Activated CD4-positive, alpha-beta T cell treated with anti-CD3 and anti-CD28 coated beads for 36 hours (primary cell): ENCODE results near the gene ACTG2. TPM values are rescaled to one million over a fixed set of nuclear protein-coding genes. Genes with fewer than 3 reads are reported as not detected.
"Not testable (repeated sequence)": the region's sequence is repeated elsewhere in the genome, so short reads cannot be mapped to it uniquely, and the experiment has no call there.

Experiments used
- ATAC-seq: fragments of 200-7000 bp; cut with Tn5 transposase; one replicate; pipeline ENCODE4 v1.10.0; 2021; ENCODE audit warnings: mild to moderate bottlenecking, moderate library complexity
- CTCF ChIA-PET: fragments of 350-600 bp; sonication (Branson Sonifier 250); formaldehyde crosslinking; loops from one replicate; lab custom pipeline; 2021; ENCODE audit warnings: antibody characterized with exemption; lab: Charles Lee
- POLR2A ChIA-PET: fragments of 350-600 bp; sonication (Branson Sonifier 250); formaldehyde crosslinking; loops from one replicate; lab custom pipeline; 2021; ENCODE audit warnings: antibody characterized with exemption, inconsistent platforms; lab: Charles Lee
- DNase-seq: peaks from one replicate; pipeline ENCODE4 v3.0.0-alpha.2; 2020
- H3K27ac Mint-ChIP-seq: one replicate; pipeline ENCODE4 v1.8.0; 2021; ENCODE audit warnings: mixed read lengths
- H3K27me3 Mint-ChIP-seq: one replicate; pipeline ENCODE4 v1.8.0; 2021; ENCODE audit warnings: mixed read lengths
- H3K36me3 Mint-ChIP-seq: one replicate; pipeline ENCODE4 v1.8.0; 2021; ENCODE audit warnings: low read depth, mixed read lengths
- H3K4me1 Mint-ChIP-seq: one replicate; pipeline ENCODE4 v1.8.0; 2021; ENCODE audit warnings: mixed read lengths
- H3K4me3 Mint-ChIP-seq: one replicate; pipeline ENCODE4 v1.8.0; 2021; ENCODE audit warnings: mild to moderate bottlenecking, moderate library complexity, mixed read lengths
- H3K9me3 Mint-ChIP-seq: one replicate; pipeline ENCODE4 v1.8.0; 2021; ENCODE audit warnings: low read depth, mixed read lengths
- intact Hi-C, 2 experiments: fragments of 100-400 bp; cut with DNase I in 1 of 2; cut with micrococcal nuclease in 1 of 2; formaldehyde crosslinking; loops; one replicate each; pipeline versions ENCODE4 v1.14.2 to v1.15.1; 2022 to 2024; cut with DNase I, micrococcal nuclease
- total RNA-seq, 2 experiments: library from RNA; stranded (reverse); gene quantifications; one replicate each; pipeline ENCODE4 v1.2.3, GENCODE V29; 2021

Gene ACTG2
- total RNA-seq, 2 experiments from 2014 or later: 0.14 TPM; not detected in 1

GRCh38 chr2:73903313-73903712, 10.5 kb downstream of the ACTG2 start:
- Mint-ChIP-seq H3K36me3 (no peaks in the 10 kb centered on the region), H3K4me3 (no peak overlapping the region), H3K27me3 (no peaks in the 10 kb centered on the region), H3K27ac (no peak overlapping the region), H3K4me1 (peaks cover 4% of the 10 kb centered on the region), H3K9me3 (no peaks in the 10 kb centered on the region)
- intact Hi-C loops: loop anchor here in 1 of 2 experiments (10.0 kb wide), 1 partner anchor 201 kb away; no protein-coding TSS in a partner anchor
- CTCF ChIA-PET: interaction anchor here (0.6 to 1.2 kb wide), 2 partner anchors 79 to 286 kb away, joined by 3 read pairs; no protein-coding TSS in a partner anchor
- ATAC-seq: no peak
- POLR2A ChIA-PET: no interaction called here
- DNase-seq: no peak

GRCh38 chr2:73903949-73904613, 11.3 kb downstream of the ACTG2 start:
- H3K27me3 Mint-ChIP-seq, H3K27ac Mint-ChIP-seq, POLR2A ChIA-PET, H3K4me1 Mint-ChIP-seq, DNase-seq, H3K9me3 Mint-ChIP-seq, H3K4me3 Mint-ChIP-seq, H3K36me3 Mint-ChIP-seq, ATAC-seq: not testable (repeated sequence)
- CTCF ChIA-PET: interaction anchor here (0.6 kb wide), 1 partner anchor 285 kb away, joined by 3 read pairs; no protein-coding TSS in a partner anchor
- intact Hi-C loops: loop anchor here in 1 of 2 experiments (10.0 kb wide), 1 partner anchor 201 kb away; no protein-coding TSS in a partner anchor

GRCh38 chr2:73904952-73905351, 12.1 kb downstream of the ACTG2 start:
- Mint-ChIP-seq H3K4me1 (peaks cover 7% of the 10 kb centered on the region), H3K9me3 (no peaks in the 10 kb centered on the region), H3K4me3 (no peak overlapping the region), H3K27me3 (no peaks in the 10 kb centered on the region), H3K27ac (no peak overlapping the region), H3K36me3 (no peaks in the 10 kb centered on the region)
- DNase-seq (no peak), ATAC-seq (no peak)
- intact Hi-C loops: loop anchor here in 1 of 2 experiments (10.0 kb wide), 1 partner anchor 200 kb away; no protein-coding TSS in a partner anchor
- POLR2A ChIA-PET: no interaction called here
- CTCF ChIA-PET: no interaction called here

GRCh38 chr2:73906847-73907505, 14.2 kb downstream of the ACTG2 start:
- H3K4me3 Mint-ChIP-seq: no peak overlapping the region
- peaks cover 7% of the 10 kb centered on the region for H3K4me1 Mint-ChIP-seq
- H3K9me3 Mint-ChIP-seq: no peaks in the 10 kb centered on the region
- H3K27ac Mint-ChIP-seq: no peak overlapping the region
- H3K36me3 Mint-ChIP-seq: no peaks in the 10 kb centered on the region
- no peaks in the 10 kb centered on the region for H3K27me3 Mint-ChIP-seq
- POLR2A ChIA-PET: no interaction called here
- CTCF ChIA-PET: interaction anchor here (0.6 to 1.3 kb wide), 4 partner anchors 61 to 243 kb away, joined by 3 to 9 read pairs (median 4); partner anchors contain the start of gene BOLA3
- intact Hi-C loops: loop anchor here in 1 of 2 experiments (10.0 kb wide), 1 partner anchor 198 kb away; no protein-coding TSS in a partner anchor
- ATAC-seq: no peak
- DNase-seq: no peak

GRCh38 chr2:73907840-73908452, 15.1 kb downstream of the ACTG2 start:
- Mint-ChIP-seq H3K36me3 (no peaks in the 10 kb centered on the region), H3K27ac (no peak overlapping the region), H3K4me3 (no peak overlapping the region), H3K27me3 (no peaks in the 10 kb centered on the region), H3K4me1 (peaks cover 7% of the 10 kb centered on the region), H3K9me3 (no peaks in the 10 kb centered on the region)
- DNase-seq: peak; percentile 77
- ChIA-PET POLR2A (no interaction called here), CTCF (interaction anchor here (0.6 to 1.3 kb wide), 12 partner anchors 16 to 342 kb away, joined by 3 to 9 read pairs (median 4); partner anchors contain the start of gene BOLA3)
- intact Hi-C loops: loop anchor here (1.0 to 10.0 kb wide), 3 partner anchors 79 to 239 kb away; partner anchors contain the start of gene BOLA3 (in 1 of the 2)
- ATAC-seq: peak; percentile 96

GRCh38 chr2:73908689-73909652, 16.2 kb downstream of the ACTG2 start:
- H3K9me3 Mint-ChIP-seq: no peaks in the 10 kb centered on the region
- H3K4me3 Mint-ChIP-seq: no peak overlapping the region
- ATAC-seq (no peak), DNase-seq (no peak)
- POLR2A ChIA-PET: no interaction called here
- CTCF ChIA-PET: interaction anchor here (0.5 to 1.3 kb wide), 11 partner anchors 16 to 239 kb away, joined by 3 to 9 read pairs (median 4); partner anchors contain the start of gene BOLA3
- intact Hi-C loops: loop anchor here (1.0 to 10.0 kb wide), 3 partner anchors 78 to 238 kb away; partner anchors contain the start of gene BOLA3 (in 1 of the 2)
- no peak overlapping the region for H3K27ac Mint-ChIP-seq
- H3K4me1 Mint-ChIP-seq: peaks cover 7% of the 10 kb centered on the region
- H3K36me3 Mint-ChIP-seq: no peaks in the 10 kb centered on the region
- no peaks in the 10 kb centered on the region for H3K27me3 Mint-ChIP-seq

- Mint-ChIP-seq H3K4me3 (no peak overlapping the region), H3K4me1 (peaks cover 7% of the 10 kb centered on the region), H3K9me3 (no peaks in the 10 kb centered on the region), H3K27me3 (no peaks in the 10 kb centered on the region), H3K27ac (no peak overlapping the region), H3K36me3 (no peaks in the 10 kb centered on the region)
- DNase-seq (no peak), ATAC-seq (no peak)
- ChIA-PET CTCF (interaction anchor here (0.7 to 2.3 kb wide), 6 partner anchors 19 to 90 kb away, joined by 3 to 6 read pairs (median 4); no protein-coding TSS in a partner anchor), POLR2A (no interaction called here)
- intact Hi-C loops: no loop called here
Observed at GRCh38 chr2:73910873-73911547, 18.2 kb downstream of the ACTG2 start.

GRCh38 chr2:73911548-73912208, 18.9 kb downstream of the ACTG2 start:
- intact Hi-C loops: no loop called here
- ATAC-seq (no peak), DNase-seq (no peak)
- ChIA-PET CTCF (interaction anchor here (1.3 to 2.3 kb wide), 4 partner anchors 18 to 76 kb away, joined by 3 to 6 read pairs (median 4); no protein-coding TSS in a partner anchor), POLR2A (no interaction called here)
- H3K4me3 Mint-ChIP-seq: no peak overlapping the region
- no peaks in the 10 kb centered on the region for H3K9me3 Mint-ChIP-seq
- no peaks in the 10 kb centered on the region for H3K27me3 Mint-ChIP-seq
- peaks cover 7% of the 10 kb centered on the region for H3K4me1 Mint-ChIP-seq
- no peaks in the 10 kb centered on the region for H3K36me3 Mint-ChIP-seq
- no peak overlapping the region for H3K27ac Mint-ChIP-seq

GRCh38 chr2:73913414-73914054, 20.7 kb downstream of the ACTG2 start:
- POLR2A ChIA-PET: no interaction called here
- Mint-ChIP-seq H3K27me3 (no peaks in the 10 kb centered on the region), H3K4me3 (no peak overlapping the region), H3K36me3 (no peaks in the 10 kb centered on the region), H3K4me1 (peaks cover 1% of the 10 kb centered on the region), H3K27ac (no peak overlapping the region), H3K9me3 (no peaks in the 10 kb centered on the region)
- ATAC-seq (no peak), DNase-seq (no peak)
- CTCF ChIA-PET: no interaction called here
- intact Hi-C loops: no loop called here
